Dedifferentiated amniotic fluid mesenchymal stem cell (primary cell): ENCODE measurements around the gene KIAA1217.

ENCODE experiments used
- DNase-seq: peaks from one replicate; pipeline ENCODE4 v3.0.0-alpha.2; 2016; ENCODE audit errors: extremely low spot score

KIAA1217 gene

DNA sequence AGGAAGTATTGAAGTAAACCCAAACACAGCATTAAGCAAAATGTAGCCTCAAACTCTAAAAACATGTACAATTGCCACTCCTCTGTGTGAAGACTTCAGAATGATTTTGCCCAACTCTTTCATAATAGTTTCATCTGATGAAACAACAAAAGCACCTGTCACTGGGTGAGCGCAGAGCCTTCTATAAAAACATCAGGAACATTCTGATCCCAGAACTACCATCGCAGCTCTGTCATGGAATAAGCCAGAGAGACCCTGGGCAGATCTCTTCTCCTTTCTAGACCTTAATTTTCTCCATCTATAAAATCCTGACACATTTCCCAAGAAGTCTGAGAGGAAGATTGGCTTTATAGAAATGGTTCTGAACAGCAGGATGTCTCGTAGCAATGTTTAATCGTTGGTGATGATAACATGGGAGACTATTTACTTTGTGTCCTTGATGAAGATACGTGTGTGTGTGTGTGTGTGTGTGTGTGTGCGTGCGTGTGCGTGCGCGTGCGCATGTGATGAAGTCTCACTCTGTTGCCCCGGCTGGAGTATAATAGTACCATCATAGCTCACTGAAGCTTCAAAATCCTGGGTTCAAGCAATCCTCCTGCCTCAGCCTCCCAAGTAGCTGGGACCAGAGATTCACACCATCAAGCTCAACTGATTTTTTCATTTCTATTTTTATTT, 198.0 kb downstream of the KIAA1217 start:
- no peak for DNase-seq

DNA sequence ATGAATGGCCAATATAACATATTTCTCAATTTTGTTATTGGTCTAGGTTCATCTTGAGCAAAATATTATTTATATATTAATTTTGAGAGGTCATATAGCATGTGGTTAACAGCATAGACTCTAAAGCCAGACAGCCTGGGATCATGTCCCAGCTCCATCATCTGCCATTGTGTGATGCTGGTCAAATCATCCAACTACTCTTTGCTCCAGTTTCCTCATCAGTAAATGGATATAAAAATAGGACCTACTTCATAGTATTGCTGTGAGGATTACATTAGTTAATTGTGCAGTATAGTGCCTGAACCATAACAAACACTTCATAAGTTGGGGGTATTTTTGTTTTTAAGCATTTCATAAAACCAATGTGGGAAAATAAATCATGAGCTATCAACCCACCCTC, 199.0 kb downstream of the KIAA1217 start:
- DNase-seq: no peak

DNA sequence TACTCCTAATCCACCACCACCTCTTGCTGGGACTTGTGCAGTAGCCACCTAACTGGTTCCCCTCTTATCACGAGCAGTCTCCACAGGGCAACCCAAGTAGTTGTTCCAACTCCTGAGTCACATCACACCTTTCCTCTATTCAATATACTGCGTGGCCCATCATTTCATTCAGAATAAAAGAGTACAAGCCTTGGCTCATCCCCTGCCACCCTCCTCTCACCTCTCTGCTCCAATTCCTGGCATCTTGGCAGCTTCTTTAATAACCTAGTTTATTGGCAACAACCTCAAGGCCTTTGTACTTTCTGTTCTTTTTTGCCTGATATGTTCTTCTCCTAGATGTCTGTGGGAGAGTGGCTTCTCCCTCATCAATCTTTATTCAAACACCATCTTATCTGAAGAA, 199.4 kb downstream of the KIAA1217 start:
- no peak for DNase-seq

DNA sequence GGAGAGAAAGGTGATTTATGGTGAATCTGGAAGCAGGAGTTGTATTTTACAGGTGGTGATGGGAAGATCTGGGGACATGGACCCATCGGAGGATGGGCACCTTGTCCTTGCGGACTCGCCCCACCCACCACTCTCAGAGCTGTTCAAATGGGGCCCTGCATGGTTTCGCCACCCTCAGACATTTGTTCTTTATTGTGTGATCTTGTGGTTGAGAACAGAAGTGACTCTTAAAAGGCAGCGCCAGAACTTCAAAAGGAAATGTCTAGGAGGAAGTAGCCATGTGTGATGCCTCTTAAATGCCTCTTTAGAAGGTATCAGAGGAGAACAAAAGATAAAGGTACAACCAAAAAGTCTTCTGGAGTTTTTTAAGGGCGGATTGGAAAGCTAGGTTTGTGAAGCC, 205.7 kb downstream of the KIAA1217 start:
- no peak for DNase-seq

DNA sequence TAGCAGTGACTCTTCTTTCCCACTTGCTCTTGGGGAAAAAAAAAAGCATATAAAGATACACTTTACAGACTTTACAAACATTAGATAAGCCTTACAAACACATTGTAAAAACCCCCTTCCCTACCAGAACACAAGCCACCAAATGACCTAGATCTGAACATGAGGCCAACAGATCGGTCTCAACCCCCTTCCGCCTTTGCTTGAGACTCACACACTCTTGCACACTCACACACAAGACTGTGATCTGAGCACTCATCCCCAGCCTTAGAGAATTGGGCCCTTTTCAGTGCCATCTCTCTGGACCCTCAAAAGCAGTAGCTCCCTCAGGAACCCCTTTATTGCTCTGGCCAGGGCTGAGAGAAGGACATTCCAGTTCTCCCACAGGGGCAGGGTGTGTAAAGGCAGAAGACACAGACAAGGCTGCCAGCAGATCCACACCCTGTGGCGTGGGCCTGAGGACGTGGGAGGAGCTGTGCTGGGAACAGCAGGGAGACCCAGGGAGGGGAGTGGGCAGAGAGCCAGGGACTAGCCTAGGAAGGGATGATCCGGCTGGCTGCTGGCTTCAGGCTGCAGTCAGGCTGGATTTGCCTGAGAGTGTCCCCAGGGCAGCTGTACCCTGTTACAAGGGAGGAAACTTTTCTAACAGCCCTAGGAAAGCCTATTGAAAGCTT, 206.7 kb downstream of the KIAA1217 start:
- DNase-seq: peak; percentile 39

DNA sequence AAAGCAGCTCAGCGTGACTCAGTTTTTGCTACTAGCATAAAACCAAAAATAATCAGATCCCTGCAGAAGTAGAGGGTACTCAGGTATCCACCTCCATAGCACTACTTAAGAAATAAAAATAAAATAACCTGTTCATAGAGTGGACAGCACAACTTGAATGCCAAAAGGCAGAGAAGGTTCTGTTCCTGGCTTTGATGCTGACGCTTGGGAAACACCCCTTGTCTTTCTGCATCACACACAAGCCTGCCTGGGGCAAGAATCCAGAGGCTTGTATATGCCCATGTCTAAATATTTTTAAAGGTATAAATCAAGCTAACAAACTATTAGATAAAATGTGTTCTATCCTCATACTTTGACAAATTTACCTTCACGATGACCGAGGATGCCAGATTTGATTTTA, 207.3 kb downstream of the KIAA1217 start:
- DNase-seq: no peak

DNA sequence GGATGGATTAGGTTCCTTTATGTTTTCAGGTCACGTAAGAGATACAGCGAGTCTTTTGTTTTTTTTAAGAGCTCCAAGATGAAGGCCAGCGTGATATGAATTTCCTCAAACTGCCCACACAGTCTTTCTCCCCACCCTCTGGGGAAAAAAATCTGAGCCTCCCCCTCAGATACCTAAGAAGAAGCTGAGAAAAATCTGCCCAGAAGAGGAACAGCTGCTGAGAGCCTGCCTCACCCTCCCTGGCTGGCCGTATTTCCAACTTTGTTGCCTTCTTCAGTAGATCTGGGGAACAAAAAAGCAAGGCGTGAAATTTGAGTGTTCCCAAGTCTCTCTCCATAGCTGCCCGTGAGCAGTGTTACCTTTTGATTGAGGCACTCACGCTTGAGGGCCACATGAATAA, 208.1 kb downstream of the KIAA1217 start:
- no peak for DNase-seq

DNA sequence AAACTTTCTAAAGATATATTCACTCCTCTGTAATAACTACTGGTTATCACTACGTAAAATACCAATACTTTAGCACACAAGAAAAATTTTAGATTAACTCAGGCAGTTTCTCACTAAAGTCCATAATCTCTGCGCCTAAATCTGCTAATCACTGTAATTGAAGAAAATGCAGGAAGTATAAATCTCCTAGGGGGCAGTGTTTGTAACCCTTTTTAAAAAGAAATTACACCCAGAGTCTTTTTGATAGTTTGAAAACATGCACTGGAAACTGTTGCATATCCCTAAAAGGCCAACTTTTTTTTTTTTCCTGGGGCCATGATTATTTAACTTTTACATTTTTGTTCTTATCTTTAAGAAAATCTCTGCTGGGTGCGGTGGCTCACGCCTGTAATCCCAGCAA, 209.6 kb downstream of the KIAA1217 start:
- DNase-seq: no peak

DNA sequence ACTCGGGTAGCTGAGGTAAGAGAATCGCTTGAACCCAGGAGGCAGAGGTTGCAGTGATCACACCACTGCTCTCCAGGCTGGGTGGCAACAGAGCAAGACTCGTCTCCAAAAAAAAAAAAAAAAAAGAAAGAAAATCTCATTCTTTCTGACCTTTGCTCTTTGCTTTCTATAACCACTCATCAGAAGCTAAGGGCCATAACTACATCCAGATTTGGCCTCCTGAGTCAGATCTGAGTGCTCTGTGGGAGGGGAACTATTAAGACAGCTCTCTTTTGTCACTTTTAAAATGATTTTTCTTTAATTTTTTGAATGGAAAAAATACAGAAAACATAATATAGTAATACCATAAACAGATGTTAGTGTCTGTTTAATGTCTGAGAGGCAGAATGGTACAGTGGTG, 210.1 kb downstream of the KIAA1217 start:
- no peak for DNase-seq

DNA sequence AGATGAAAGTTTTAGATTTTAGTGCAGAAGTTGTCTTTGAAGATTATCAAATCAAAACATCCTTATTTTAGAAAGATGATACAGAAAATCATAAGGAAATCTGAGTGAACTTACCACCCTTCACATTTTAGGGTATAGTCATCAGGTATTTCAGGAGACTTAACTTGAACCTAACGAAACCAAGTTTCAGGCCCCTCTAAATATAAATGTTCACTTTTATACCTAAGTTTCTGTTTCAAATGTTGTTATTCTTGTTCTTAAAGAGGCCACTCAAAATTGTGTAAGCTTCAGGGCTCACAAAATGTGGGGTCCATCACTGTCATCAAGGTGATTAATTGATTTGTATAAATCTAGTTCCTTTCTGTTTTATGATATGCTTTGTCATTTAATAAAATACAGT, 216.2 kb downstream of the KIAA1217 start:
- no peak for DNase-seq

DNA sequence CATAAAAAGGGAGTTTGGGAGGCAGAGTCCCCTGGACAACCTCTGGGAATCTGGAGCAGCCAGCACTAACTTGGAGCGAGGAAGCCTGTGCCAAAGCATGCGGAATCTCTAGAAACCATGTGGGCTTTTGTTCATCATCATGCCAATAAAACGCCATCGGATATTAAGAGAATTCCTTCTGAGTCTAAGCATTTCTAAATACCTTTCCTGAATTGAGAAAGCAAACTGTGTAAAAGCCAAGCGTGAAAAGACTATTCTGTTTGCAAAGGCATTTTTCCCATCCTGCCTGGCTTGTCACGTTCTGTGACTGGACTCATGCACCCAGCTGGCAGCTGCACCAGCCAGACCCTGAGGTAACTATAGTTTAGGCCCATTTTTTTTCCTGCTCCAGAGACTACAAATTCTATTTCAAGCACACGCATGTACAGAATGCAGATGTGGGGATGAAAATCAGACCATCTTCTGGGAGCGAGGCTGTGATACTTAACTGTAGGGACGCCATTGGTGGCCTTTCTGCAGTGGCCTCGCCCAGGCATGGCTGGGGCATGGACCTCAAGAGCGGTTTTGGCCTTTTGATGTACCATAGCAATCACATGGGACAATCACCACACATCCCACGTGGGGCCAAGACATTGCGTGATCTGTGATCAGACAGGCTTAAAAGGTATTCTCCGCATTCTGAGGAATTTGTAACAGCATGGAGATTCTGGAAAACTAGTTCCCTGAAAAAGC, 218.9 kb downstream of the KIAA1217 start:
- DNase-seq: peak; percentile 33

DNA sequence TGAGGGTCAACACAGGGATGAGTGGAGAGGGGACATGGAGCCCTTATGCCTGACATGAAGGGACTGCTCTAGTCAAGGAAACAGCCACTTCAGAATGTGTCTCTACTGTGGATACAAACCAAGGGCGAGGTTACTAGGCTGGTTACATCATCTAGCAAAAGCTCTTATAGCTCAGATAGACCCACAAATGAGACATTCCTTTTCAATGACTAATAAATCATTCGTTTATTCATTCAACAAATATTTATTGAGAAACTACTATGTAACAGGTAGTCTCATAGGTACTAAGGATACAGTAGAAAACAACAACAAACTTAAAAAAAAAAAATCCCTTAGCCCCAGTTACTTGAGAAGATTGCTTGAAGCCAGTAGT, 219.5 kb downstream of the KIAA1217 start:
- peak; percentile 42 for DNase-seq

DNA sequence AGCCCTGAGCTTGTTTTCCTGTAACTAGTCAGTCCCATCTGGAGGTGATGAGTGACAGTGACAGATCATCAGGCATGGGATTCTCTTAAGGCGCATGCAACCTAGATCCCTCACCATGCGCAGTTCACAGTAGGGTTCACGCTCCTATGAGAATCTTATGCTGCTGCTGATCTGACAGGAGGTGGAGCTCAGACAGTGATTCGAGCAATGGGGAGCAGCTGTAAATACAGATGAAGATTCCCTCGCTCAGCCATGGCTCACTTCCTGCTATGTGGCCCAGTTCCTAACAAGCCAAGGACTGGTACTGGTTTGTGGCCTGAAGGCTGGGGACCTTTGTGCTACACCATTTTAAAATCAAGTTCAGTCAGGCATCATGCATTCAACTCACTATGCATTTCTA, 221.7 kb downstream of the KIAA1217 start:
- no peak for DNase-seq

DNA sequence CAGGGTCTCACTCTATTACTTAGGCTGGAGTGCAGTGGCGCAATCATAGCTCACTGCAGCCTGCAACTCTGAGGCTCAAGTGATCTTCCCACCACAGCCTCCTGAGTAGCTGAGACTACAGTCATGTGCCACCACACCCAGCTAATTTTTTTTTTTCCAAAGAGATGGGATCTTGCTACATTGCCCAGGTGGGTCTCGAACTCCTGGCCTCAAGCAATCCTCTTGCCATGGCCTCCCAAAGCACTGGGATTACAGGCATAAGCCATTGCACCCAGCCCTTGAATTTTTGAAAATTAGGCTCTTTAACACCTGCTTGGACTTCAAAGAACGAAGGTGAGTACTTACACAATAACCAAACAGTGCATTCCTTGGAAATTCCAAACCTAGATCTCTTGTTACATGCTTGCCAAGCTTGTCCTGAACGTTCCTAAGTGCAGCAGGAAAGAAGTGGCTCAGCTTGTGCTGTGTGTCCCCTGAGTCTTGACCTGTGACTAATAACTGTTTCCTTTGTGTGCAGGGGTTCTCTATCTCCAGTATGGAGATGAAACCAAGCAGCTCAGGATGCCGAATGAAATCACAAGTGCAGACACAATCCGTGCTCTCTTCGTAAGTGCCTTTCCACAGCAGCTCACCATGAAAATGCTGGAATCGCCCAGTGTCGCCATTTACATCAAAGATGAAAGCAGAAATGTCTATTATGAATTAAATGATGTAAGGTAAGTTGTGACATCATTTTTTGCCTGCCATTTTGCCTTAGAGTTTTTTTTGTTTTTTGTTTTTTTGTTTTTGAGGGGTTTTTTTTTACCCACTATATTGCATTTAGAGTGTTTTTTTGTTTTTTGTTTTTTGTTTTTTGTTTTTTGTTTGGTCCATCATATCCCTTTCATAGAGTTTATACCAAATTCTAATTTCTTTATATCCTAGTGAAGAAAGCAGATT, 223.8 kb downstream of the KIAA1217 start:
- no peak for DNase-seq

DNA sequence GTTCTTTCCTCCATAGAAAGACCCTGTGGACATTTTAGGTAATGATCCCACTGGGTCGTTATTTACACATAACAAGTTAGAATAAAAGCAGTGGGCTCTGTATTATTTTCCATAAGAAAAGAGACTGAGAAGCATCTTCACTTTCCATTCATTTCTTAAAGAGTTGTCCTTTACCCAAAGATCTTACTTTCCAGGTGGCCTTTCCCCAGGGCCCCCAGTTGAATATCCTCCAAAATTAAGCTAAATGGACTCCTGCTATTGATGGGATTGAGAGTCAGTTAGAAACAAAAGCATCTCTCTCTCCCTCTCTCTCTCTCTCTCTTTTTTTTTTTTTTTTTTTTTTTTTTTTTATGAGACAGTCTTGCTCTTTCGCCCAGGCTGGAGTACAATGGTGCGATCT, 224.8 kb downstream of the KIAA1217 start:
- no peak for DNase-seq

DNA sequence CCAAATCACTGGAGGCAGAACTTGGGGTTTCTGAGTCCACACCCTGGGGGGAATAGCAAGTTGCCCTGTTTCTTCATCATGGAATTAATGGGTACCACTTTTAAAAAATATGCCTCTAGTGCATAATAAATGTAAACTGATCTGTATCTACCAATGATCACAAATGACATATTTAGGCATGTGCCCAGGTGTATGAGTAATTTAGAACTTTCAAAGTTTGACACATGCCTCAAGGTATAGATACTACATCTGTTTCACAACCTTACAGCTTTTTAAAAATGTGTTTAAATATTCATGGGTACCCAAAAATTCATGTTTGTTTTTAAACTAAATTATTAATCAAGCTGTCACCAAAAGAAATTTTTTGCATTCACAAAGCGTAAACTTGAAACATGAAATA, 226.0 kb downstream of the KIAA1217 start:
- DNase-seq: no peak

DNA sequence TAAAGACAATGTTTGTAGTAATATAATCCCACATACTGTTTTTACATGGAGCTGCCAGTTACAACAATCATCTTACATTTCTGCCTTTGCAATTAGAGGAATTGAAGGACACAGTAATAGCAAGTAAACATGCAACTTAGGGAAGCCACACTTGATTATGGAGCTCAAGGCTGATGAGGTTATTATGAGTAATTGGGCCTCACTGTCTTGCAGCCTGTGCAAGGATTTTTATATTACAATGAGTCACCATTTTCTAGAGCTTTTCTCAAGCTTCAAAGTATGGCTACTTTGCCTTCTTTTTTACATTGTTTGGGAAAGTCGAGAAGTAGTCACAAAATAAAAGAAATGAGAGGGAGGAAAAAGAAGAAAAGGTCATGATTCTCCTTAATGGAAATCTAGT, 226.4 kb downstream of the KIAA1217 start:
- DNase-seq: peak; percentile 67

DNA sequence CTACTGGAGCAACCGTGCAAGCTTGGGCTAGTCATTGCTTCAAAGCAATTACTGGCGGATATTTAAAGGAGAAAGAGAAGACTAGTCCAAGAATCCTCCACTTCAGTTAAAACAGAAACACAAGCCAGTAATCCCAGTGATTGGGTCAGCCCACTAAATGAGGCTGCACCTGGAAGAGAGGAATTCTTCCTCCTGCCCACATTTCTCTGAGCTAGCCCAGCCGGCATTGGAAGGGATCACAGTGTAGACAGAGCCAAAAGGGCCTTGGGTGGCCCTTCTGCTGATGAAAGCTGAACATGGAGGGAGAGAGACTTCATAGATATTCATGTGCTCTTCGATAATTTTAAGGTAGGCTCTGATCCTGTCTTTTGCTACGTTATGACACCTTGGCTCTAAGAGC, 228.4 kb downstream of the KIAA1217 start:
- no peak for DNase-seq

DNA sequence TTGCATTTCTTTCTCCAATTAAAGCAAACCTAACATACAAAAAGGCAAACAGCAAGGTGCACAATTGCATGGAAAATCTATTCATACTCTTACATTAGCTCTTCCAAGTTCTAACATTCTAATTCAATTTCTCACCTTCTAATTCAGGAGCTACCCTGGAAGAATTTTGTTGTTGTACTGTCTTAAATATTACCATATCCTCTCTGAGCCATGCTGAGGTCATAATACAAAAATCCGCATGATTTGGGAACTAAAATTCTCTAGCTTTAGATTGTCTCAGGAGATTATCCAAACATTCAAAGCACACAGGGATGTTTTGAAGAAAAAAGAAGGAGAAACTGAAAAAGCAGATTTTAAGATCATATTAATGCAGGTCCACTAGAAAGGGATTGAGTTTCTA, 229.9 kb downstream of the KIAA1217 start:
- no peak for DNase-seq

DNA sequence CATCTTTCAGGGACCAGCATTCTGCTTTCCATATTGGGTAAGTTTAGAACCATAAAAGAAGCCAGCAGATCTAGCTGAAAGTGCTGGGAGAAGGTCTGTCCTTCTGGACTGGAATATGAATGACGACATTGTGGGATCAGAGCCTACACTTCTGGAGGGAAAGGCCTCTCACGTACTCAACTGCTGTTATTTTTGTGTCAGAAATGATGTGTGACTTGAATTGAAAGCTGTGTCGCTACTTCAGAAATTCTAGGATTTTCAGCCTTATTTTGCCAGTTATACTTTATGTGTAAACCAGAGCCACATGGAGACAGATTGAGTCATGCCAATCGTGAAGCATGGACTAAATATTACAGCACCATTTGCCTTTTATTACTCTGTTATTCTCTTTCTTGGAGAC, 231.0 kb downstream of the KIAA1217 start:
- DNase-seq: no peak

DNA sequence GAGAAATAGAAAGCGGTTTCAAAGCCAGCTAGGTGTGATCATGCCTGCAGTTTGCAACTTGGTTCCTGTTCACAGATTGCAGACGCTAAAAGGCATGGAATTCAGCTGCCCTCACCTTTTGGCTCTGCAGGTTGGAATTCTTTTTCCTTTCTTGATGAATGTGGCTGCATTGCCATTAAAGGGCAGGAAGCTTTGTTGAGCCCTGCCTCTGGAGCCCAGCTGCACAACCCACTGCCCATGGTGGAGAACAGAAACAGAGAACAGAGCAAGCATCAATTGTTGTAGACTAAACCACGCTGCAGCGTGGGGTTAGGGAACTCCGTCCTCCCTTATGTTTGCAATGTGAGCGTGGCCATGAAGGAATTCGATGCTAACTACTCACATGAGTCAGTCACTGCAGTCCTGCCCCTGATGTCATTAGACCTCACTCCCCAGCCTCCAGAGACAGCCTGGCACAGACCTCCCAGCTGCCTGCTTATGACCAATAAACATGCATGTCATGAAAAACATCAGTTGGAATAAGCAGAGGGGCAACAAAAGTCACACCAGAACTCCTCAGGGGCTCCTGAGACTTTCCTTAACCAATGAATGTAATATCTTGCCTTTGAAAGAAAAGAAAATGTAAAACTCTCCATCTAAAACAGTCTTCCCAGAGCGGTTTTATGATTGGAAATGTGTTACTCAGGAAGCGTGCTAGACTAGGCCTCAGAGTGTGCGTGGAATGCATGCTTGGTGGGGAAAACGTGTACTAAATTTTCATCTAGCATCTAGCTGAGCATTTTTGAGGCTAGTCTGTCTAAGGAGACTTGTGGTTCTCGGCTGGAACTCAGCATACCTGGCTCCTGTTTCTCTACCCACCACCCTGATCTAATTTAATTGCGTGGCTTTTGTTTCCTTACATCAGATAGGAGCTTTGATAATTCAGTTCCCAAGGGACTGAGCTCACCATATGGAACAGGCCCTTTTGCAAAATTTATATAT, 232.2 kb downstream of the KIAA1217 start:
- DNase-seq: no peak
